Esophagus squamous epithelium (tissue), 4 donors: ENCODE results near the gene IGLL1.
"Not testable (repeated sequence)": the region's sequence is repeated elsewhere in the genome, so short reads cannot be mapped to it uniquely, and the experiment has no call there.

Experiments used
- POLR2A ChIP-seq, 4 donors: fragments of 450-650 bp; IDR thresholded peaks; one replicate each; pipeline ENCODE4 v1.6.1; 2017; ENCODE audit warnings: antibody characterized with exemption in 4 of 4, mild to moderate bottlenecking in 4 of 4, moderate library complexity in 3 of 4
- TF ChIP-seq, protein P1 (sequence below), 6 experiments: fragments of 450-650 bp in 4 of 6; fragments of 200-600 bp in 2 of 6; sonication (generic) in 2 of 6; IDR thresholded peaks; one replicate each; pipeline ENCODE4 v1.5.1; 2016 to 2019; ENCODE audit warnings: antibody characterized with exemption in 6 of 6, mild to moderate bottlenecking in 4 of 6, moderate library complexity in 4 of 6

DNA sequence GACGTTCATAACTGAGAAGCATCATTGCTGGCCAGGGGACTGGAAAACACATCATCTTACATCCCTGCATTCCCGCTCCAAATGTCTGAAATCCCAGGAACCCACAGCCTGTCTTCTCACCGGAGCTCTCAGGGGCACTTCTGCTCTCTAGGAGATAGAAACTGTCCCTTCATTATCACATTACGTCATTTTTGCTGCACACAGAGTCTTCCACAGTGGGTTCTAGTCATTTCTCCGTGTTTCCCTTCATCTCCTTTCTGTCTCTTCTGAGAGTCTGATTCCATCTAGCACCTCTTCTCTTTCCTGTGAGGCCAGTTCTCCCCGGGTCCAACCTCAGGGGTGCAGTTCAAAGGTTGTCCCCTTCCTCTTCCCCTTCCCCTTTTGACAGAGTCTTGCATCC, 15.8 kb upstream of the IGLL1 start:
- not testable (repeated sequence) for TF ChIP-seq POLR2A (IDR thresholded peaks at IDR 0.05)
- TF ChIP-seq, protein P1, sequence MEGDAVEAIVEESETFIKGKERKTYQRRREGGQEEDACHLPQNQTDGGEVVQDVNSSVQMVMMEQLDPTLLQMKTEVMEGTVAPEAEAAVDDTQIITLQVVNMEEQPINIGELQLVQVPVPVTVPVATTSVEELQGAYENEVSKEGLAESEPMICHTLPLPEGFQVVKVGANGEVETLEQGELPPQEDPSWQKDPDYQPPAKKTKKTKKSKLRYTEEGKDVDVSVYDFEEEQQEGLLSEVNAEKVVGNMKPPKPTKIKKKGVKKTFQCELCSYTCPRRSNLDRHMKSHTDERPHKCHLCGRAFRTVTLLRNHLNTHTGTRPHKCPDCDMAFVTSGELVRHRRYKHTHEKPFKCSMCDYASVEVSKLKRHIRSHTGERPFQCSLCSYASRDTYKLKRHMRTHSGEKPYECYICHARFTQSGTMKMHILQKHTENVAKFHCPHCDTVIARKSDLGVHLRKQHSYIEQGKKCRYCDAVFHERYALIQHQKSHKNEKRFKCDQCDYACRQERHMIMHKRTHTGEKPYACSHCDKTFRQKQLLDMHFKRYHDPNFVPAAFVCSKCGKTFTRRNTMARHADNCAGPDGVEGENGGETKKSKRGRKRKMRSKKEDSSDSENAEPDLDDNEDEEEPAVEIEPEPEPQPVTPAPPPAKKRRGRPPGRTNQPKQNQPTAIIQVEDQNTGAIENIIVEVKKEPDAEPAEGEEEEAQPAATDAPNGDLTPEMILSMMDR (IDR thresholded peaks at IDR 0.05), result not testable (repeated sequence)
